ENCODE measurements around the gene FRMD8. TPM values are rescaled to one million over a fixed set of nuclear protein-coding genes. Genes with fewer than 3 reads are reported as not detected.

FRMD8 gene
- polyA plus RNA-seq, 4 donors = 11.2 to 24.4 (median 17.0) TPM

- DNase-seq (ENCODE audit: low read depth in 4 of 4, low spot score in 3 of 4) = peak; percentile 83 to 93 (median 89)
Observed at GRCh38 chr11:65422633-65423515, 36.4 kb downstream of the FRMD8 start, which contains the start of gene NEAT1. NEAT1 (plus strand) TSS chr11:65422798.

DNA sequence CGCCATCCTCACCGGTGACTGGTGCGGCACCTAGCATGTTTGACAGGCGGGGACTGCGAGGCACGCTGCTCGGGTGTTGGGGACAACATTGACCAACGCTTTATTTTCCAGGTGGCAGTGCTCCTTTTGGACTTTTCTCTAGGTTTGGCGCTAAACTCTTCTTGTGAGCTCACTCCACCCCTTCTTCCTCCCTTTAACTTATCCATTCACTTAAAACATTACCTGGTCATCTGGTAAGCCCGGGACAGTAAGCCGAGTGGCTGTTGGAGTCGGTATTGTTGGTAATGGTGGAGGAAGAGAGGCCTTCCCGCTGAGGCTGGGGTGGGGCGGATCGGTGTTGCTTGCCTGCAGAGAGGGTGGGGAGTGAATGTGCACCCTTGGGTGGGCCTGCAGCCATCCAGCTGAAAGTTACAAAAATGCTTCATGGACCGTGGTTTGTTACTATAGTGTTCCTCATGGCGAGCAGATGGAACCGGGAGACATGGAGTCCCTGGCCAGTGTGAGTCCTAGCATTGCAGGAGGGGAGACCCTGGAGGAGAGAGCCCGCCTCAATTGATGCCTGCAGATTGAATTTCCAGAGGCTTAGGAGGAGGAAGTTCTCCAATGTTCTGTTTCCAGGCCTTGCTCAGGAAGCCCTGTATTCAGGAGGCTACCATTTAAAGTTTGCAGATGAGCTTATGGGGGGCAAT is 37.2 kb downstream of the FRMD8 start:
- no peak for DNase-seq (ENCODE audit: low read depth in 4 of 4, low spot score in 3 of 4)

- DNase-seq (ENCODE audit: low read depth in 4 of 4, low spot score in 3 of 4) = no peak
Observed at GRCh38 chr11:65424205-65425104, 38.0 kb downstream of the FRMD8 start.

GRCh38 chr11:65425105-65425970 is 38.9 kb downstream of the FRMD8 start:
- DNase-seq (ENCODE audit: low read depth in 4 of 4, low spot score in 3 of 4) = no peak

DNA sequence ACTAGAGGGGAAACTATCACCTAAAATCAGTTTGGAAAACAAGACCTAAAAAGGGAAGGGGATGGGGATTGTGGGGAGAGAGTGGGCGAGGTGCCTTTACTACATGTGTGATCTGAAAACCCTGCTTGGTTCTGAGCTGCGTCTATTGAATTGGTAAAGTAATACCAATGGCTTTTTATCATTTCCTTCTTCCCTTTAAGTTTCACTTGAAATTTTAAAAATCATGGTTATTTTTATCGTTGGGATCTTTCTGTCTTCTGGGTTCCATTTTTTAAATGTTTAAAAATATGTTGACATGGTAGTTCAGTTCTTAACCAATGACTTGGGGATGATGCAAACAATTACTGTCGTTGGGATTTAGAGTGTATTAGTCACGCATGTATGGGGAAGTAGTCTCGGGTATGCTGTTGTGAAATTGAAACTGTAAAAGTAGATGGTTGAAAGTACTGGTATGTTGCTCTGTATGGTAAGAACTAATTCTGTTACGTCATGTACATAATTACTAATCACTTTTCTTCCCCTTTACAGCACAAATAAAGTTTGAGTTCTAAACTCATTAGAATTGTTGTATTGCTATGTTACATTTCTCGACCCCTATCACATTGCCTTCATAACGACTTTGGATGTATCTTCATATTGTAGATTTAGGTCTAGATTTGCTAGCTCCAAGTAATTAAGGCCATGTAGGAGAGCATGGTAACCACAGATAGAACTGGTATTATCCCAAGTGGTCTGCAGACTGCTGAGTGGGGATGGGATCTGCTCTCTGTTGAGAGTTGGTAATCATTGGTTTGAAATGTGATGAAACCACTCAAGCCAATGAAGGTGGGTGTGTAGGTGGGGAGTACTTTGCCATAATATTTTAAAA is 39.8 kb downstream of the FRMD8 start:
- DNase-seq (ENCODE audit: low read depth in 4 of 4, low spot score in 3 of 4) = no peak

DNA sequence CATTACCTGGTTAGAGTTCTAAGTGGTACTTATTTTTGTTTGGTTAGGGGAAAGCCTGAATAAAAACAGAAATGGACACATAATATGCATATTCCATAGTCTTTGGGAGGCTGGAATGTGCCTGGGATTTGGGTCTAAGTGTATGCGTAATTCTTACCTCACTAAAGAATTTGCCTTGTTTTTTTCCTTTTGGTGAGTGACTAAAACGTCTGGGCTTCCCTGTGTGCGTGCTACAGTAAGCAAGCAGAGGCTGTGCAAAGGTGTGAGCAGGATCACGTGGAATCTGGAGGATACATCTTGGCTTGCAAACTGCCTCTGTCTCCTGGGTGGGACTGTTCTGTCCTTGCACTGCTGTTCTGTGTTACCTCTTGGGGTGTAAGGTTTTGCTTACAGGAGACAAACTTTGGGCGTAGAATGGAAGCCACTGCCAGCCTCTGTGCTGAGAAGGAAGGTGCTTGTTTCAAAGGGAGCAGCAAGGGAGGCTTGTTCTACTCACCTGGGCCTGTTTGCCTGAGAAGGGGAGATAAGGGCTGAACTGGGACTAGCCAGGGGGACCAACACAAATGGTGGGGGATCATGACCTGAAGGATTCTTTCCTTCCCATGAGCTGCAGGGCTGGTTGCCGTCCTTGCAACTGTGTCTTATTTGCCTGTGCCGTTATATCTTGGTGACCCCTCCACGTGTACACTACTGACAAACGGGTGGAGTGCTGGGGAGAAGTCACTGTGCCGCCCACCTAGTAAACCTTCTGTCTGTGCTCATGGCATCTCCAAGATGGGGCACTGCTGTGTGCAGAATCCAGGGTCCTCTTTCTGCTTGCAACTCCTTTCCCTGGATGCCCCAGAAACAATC is 40.6 kb downstream of the FRMD8 start:
- DNase-seq (ENCODE audit: low read depth in 4 of 4, low spot score in 3 of 4) = no peak

GRCh38 chr11:65427691-65428577 is 41.5 kb downstream of the FRMD8 start:
- DNase-seq (ENCODE audit: low read depth in 4 of 4, low spot score in 3 of 4) = no peak

GRCh38 chr11:65428578-65429067 is 42.2 kb downstream of the FRMD8 start:
- DNase-seq (ENCODE audit: low read depth in 4 of 4, low spot score in 3 of 4) = no peak

DNA sequence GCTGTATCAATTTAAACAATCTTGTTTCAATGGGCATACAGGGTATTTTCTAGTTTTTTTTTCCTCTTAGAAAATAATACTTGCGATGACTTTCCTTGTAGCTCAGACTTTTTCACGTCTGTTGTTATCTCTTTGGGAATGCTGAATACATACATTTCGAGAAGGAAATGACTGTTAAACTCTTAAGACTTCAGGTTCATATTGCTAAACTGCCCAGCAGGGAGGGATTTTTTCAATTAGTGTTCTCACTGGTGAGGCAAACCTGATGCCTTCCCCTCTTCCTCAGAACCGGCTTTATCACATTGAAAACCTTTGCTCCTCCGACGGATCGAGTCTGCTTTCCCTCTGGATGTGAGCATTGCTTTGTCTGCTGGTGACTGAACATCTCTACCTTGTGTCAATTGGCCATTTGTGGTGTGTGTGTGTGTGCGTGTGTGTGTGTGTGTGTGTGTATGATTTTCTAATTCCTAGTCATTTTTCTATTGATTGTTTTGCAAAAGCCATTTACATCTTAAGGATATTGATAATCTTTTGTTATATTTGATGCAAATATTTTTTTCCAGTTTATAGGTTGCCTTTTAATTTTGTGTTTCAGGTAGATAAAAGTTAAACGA is 42.7 kb downstream of the FRMD8 start:
- DNase-seq (ENCODE audit: low read depth in 4 of 4, low spot score in 3 of 4) = no peak

- DNase-seq (ENCODE audit: low read depth in 4 of 4, low spot score in 3 of 4) = no peak
Observed at GRCh38 chr11:65429724-65430405, 43.4 kb downstream of the FRMD8 start.

DNA sequence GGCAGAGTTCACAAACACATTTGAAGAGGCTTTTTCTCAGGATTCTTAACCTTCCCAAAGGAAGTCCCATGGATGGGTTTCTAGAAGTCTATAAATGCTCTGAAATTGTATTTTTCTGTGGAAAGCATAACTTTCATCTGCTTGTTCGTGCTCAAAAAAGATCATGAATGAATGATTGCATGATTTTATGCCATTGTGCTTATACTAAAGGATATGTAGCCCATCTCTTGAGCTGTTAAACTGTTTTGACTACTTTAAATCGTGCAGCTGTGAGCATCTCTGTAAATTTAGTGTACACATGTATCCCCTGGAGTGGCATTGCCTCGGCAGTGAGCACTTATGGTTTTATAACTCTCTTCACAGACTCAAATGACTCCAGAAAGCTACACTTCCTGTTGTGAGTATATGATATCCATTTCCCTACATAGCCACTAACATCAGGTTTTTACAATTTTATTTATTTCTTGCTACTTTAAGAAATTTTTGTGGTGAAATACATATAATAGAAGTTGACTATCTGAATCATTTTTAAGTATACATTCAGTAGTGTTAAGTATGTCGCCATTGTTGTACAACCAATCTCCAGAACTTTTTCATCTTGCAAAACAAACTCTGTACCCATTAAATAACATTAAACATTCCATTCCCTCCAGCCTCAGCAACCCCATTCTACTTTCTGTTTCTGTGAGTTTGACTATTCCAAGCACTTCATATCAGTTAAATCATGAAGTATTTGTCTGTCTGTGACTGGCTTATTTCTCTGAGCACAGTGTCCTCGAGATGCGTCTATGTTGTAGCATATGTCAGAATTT is 44.2 kb downstream of the FRMD8 start:
- no peak for DNase-seq (ENCODE audit: low read depth in 4 of 4, low spot score in 3 of 4)

- DNase-seq (ENCODE audit: low read depth in 4 of 4, low spot score in 3 of 4) = no peak
Observed at GRCh38 chr11:65431451-65432099, 45.1 kb downstream of the FRMD8 start.

DNA sequence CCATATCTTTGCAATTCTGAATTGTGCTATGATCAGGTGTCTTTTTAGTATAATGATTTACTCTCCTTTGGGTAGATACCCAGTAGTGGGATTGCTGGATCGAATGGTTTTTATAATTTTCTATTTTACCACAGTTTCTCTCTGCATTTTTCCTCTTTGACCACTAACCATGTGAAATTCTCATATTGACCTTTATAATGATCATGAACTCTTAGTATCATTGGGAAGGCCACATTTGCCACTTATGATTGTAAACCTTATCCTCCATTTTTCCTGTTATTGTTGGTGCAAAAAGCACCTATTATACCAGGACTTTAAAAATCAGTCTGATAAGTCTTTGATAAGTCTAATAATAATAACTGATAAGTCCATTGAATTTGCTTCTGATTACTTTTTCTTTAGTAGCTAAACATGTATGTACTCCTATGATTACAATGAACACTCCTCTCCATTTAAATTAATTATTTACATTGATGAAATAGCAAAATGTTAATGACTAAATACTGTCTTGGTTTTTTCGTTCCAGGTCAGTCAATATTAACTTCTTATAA is 45.7 kb downstream of the FRMD8 start:
- DNase-seq (ENCODE audit: low read depth in 4 of 4, low spot score in 3 of 4) = no peak

All from left renal pelvis (tissue), 4 donors.